Neural progenitor cell (in vitro differentiated cells): ENCODE data around the gene POP4. TPM values are rescaled to one million over a fixed set of nuclear protein-coding genes. Genes with fewer than 3 reads are reported as not detected.

Experiments
- DNase-seq: peaks from one replicate; pipeline ENCODE4 v3.0.0-alpha.2; 2016; ENCODE audit warnings: low spot score
- H2AFZ ChIP-seq: fragments of 200-600 bp; sonication (generic); replicated peaks from 2 replicates; pipeline ENCODE4 v1.6.1; 2016; ENCODE audit warnings: antibody characterized with exemption
- H3F3A ChIP-seq: fragments of 200-600 bp; sonication (generic); 2 replicates; pipeline ENCODE4 v1.6.1; 2016; ENCODE audit warnings: antibody characterized with exemption, low read depth
- H3K27ac ChIP-seq: fragments of 200-600 bp; sonication (generic); 2 replicates; pipeline ENCODE4 v1.5.1; 2016; ENCODE audit warnings: mild to moderate bottlenecking
- H3K27me3 ChIP-seq: fragments of 200-600 bp; sonication (generic); 2 replicates; pipeline ENCODE4 v1.6.1; 2016; ENCODE audit warnings: mild to moderate bottlenecking, moderate library complexity
- H3K36me3 ChIP-seq: fragments of 200-600 bp; sonication (generic); 2 replicates; pipeline ENCODE4 v1.5.1; 2016
- H3K4me1 ChIP-seq: fragments of 200-600 bp; sonication (generic); 2 replicates; pipeline ENCODE4 v1.6.1; 2016; ENCODE audit warnings: mixed run types
- H3K4me2 ChIP-seq: fragments of 200-600 bp; sonication (generic); 2 replicates; pipeline ENCODE4 v1.6.1; 2016
- H3K4me3 ChIP-seq: fragments of 200-600 bp; sonication (generic); 2 replicates; pipeline ENCODE4 v1.5.1; 2016
- H3K79me2 ChIP-seq: fragments of 200-600 bp; sonication (generic); 2 replicates; pipeline ENCODE4 v1.6.1; 2016; ENCODE audit warnings: low read depth
- H3K9ac ChIP-seq: fragments of 200-600 bp; sonication (generic); 2 replicates; pipeline ENCODE4 v1.6.1; 2016
- H3K9me3 ChIP-seq: fragments of 200-600 bp; sonication (generic); 2 replicates; pipeline ENCODE4 v1.5.1; 2016; ENCODE audit warnings: low read depth
- H4K20me1 ChIP-seq: fragments of 200-600 bp; sonication (generic); 2 replicates; pipeline ENCODE4 v1.6.1; 2016; ENCODE audit warnings: low read depth
- H3K27ac Mint-ChIP-seq: 3 replicates; pipeline ENCODE4 v1.8.0; 2021; ENCODE audit warnings: mixed read lengths
- H3K27me3 Mint-ChIP-seq: 2 replicates; pipeline ENCODE4 v1.8.0; 2022; ENCODE audit warnings: low read depth, mild to moderate bottlenecking, inconsistent platforms, moderate library complexity, mixed read lengths; ENCODE audit not compliant: insufficient read depth
- H3K36me3 Mint-ChIP-seq: 3 replicates; pipeline ENCODE4 v1.8.0; 2021; ENCODE audit warnings: mixed read lengths
- H3K4me1 Mint-ChIP-seq: 3 replicates; pipeline ENCODE4 v1.8.0; 2021; ENCODE audit warnings: mixed read lengths
- H3K4me3 Mint-ChIP-seq: 3 replicates; pipeline ENCODE4 v1.8.0; 2021; ENCODE audit warnings: mild to moderate bottlenecking, moderate library complexity, mixed read lengths
- H3K9me3 Mint-ChIP-seq: 3 replicates; pipeline ENCODE4 v1.8.0; 2020; ENCODE audit warnings: mixed read lengths
- EZH2 ChIP-seq: fragments of 200-600 bp; sonication (generic); IDR thresholded peaks from 2 replicates; pipeline ENCODE4 v1.6.1; 2017; ENCODE audit warnings: antibody characterized with exemption, mild to moderate bottlenecking, moderate library complexity
- EZH2phosphoT487 ChIP-seq: fragments of 200-600 bp; sonication (generic); IDR thresholded peaks from 2 replicates; pipeline ENCODE4 v1.6.1; 2017; ENCODE audit warnings: antibody characterized with exemption
- total RNA-seq: library from RNA; depleted of rRNA; stranded (reverse); fragments of >200 nt; gene quantifications from 2 replicates; pipeline ENCODE4 v1.2.3, GENCODE V29; 2015; ENCODE audit warnings: low replicate concordance
- TF ChIP-seq, protein P1 (sequence below): fragments of 200-600 bp; sonication (generic); IDR thresholded peaks from 2 replicates; pipeline ENCODE4 v1.5.1; 2017; ENCODE audit warnings: antibody characterized with exemption, mild to moderate bottlenecking

The POP4 gene
- total RNA-seq, 1 donor from 2014 or later: 77.8 TPM

DNA sequence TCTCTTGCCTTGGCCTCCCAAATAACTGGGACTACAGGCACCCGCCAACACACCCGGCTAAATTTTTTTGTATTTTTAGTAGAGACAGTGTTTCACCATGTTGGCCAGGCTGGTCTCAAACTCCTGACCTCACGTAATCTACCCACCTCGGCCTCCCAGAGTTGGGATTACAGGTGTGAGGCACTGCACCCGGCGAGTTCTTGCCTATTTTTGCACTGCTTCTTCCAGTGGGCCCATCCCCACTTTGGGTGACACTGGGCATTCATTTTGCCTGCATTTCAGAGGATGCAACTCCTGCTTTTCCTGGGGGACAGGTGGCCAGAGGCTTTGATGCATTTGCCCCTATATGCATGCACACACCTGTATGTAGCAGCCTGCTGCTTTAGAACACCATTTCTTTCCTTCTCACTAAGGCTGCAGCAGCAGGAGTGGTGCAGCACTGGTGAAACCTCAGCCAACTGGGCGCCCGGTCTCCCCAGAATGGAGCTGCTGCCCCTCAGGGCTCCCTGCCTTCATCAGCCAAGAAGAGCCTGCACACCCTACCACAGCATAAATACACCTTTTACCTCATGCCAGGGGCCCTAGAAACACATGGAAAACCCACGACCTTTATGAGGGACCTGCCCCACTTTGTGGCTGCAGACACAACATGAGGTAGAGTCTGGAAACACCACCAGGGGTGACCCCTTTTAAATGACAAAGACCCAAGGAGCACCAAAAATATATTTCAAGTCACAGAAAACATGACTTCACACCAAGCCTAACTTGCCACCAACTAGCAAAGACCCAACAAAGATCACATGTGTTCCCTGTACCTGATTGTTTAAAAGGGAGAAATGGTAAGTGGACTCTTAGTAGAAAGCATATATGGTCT lies 36.8 kb upstream of the POP4 start:
- Histone ChIP-seq H3K79me2 (no peaks in the 10 kb centered on the region), H3K36me3 (no peaks in the 10 kb centered on the region), H3F3A (no peaks in the 10 kb centered on the region), H3K4me1 (peaks cover 3% of the 10 kb centered on the region), H3K27ac (no peak overlapping the region), H4K20me1 (no peaks in the 10 kb centered on the region), H3K4me3 (no peak overlapping the region), H2AFZ (no peak overlapping the region), H3K4me2 (no peak overlapping the region), H3K9me3 (no peaks in the 10 kb centered on the region), H3K9ac (no peak overlapping the region), H3K27me3 (peaks cover 28% of the 10 kb centered on the region)
- TF ChIP-seq, protein P1, sequence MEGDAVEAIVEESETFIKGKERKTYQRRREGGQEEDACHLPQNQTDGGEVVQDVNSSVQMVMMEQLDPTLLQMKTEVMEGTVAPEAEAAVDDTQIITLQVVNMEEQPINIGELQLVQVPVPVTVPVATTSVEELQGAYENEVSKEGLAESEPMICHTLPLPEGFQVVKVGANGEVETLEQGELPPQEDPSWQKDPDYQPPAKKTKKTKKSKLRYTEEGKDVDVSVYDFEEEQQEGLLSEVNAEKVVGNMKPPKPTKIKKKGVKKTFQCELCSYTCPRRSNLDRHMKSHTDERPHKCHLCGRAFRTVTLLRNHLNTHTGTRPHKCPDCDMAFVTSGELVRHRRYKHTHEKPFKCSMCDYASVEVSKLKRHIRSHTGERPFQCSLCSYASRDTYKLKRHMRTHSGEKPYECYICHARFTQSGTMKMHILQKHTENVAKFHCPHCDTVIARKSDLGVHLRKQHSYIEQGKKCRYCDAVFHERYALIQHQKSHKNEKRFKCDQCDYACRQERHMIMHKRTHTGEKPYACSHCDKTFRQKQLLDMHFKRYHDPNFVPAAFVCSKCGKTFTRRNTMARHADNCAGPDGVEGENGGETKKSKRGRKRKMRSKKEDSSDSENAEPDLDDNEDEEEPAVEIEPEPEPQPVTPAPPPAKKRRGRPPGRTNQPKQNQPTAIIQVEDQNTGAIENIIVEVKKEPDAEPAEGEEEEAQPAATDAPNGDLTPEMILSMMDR: no peak
- TF ChIP-seq EZH2phosphoT487 (no peak), EZH2 (no peak)
- Mint-ChIP-seq H3K4me1 (no peaks in the 10 kb centered on the region), H3K27ac (no peak overlapping the region), H3K4me3 (no peak overlapping the region), H3K36me3 (no peaks in the 10 kb centered on the region), H3K27me3 (no peaks in the 10 kb centered on the region), H3K9me3 (no peaks in the 10 kb centered on the region)
- no peak for DNase-seq

DNA sequence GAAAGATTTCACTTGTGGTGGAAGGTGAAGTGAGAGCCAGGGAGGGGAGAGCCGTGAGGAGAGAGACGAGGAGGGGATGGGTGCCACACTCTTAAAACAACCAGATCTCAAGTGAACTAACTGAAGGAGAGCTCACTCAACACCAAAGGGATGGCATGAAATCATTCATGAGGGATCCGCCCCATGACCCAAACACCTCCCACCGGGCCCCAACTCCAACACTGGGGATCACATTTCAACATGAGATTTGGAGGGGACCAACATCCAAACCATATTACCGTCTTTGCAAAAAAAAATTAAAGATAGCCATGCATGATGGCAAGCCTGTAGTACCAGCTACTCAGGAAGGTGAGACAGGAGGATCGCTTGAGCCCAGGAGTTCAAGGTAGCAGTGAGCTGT lies 34.9 kb upstream of the POP4 start:
- no peaks in the 10 kb centered on the region for H4K20me1 ChIP-seq
- no peak for DNase-seq
- H3K4me1 ChIP-seq: peaks cover 4% of the 10 kb centered on the region
- peaks cover 47% of the 10 kb centered on the region for H3K27me3 ChIP-seq
- no peak overlapping the region for H2AFZ ChIP-seq
- Mint-ChIP-seq H3K27ac (no peak overlapping the region), H3K4me1 (no peaks in the 10 kb centered on the region), H3K27me3 (peaks cover 2% of the 10 kb centered on the region), H3K36me3 (no peaks in the 10 kb centered on the region), H3K9me3 (no peaks in the 10 kb centered on the region), H3K4me3 (no peak overlapping the region)
- no peak overlapping the region for H3K9ac ChIP-seq
- TF ChIP-seq EZH2phosphoT487: no peak
- no peak for TF ChIP-seq EZH2
- TF ChIP-seq, protein P1: no peak
- no peak overlapping the region for H3K27ac ChIP-seq
- H3K36me3 ChIP-seq: no peaks in the 10 kb centered on the region
- H3F3A ChIP-seq: no peaks in the 10 kb centered on the region
- no peak overlapping the region for H3K4me3 ChIP-seq
- no peaks in the 10 kb centered on the region for H3K9me3 ChIP-seq
- H3K4me2 ChIP-seq: no peak overlapping the region
- H3K79me2 ChIP-seq: no peaks in the 10 kb centered on the region

DNA sequence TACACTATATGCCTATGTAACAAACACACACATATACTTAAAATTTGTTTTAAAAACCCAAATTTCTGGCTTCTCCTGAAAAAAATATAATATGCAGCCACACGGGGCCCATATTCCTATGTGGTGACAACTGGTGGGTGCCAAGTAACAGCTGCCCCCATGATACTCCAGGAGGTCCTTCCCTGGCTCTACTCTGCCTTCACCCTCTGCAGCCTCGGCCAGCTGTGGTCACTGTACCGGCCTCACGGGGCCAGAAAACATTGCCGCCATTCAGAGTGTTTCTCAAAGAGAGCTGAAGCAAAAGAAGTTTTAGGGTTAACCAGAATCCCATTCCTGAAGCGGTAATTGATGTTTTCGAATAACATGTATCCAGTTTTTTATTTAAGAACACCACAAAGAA lies 32.6 kb upstream of the POP4 start:
- Mint-ChIP-seq H3K27me3 (peaks cover 5% of the 10 kb centered on the region), H3K36me3 (no peaks in the 10 kb centered on the region), H3K27ac (no peak overlapping the region), H3K4me3 (no peak overlapping the region), H3K4me1 (no peaks in the 10 kb centered on the region), H3K9me3 (no peaks in the 10 kb centered on the region)
- peaks cover 4% of the 10 kb centered on the region for H3K4me1 ChIP-seq
- peaks cover 63% of the 10 kb centered on the region for H3K27me3 ChIP-seq
- H3K9me3 ChIP-seq: no peaks in the 10 kb centered on the region
- H3F3A ChIP-seq: no peaks in the 10 kb centered on the region
- DNase-seq: no peak
- no peaks in the 10 kb centered on the region for H3K79me2 ChIP-seq
- no peak overlapping the region for H3K9ac ChIP-seq
- H3K36me3 ChIP-seq: no peaks in the 10 kb centered on the region
- no peak overlapping the region for H2AFZ ChIP-seq
- H3K4me2 ChIP-seq: no peak overlapping the region
- H3K27ac ChIP-seq: no peak overlapping the region
- no peaks in the 10 kb centered on the region for H4K20me1 ChIP-seq
- TF ChIP-seq EZH2 (no peak), EZH2phosphoT487 (no peak)
- TF ChIP-seq, protein P1: no peak
- H3K4me3 ChIP-seq: no peak overlapping the region
